HG03280 (cell line): ENCODE results near the gene NPW.

Source experiments
- ATAC-seq: cut with Tn5 transposase; IDR thresholded peaks from one replicate; pipeline ENCODE4 v1.9.1; 2021; ENCODE audit warnings: mild to moderate bottlenecking, moderate library complexity; ENCODE audit not compliant: unreplicated experiment

Gene NPW

DNA sequence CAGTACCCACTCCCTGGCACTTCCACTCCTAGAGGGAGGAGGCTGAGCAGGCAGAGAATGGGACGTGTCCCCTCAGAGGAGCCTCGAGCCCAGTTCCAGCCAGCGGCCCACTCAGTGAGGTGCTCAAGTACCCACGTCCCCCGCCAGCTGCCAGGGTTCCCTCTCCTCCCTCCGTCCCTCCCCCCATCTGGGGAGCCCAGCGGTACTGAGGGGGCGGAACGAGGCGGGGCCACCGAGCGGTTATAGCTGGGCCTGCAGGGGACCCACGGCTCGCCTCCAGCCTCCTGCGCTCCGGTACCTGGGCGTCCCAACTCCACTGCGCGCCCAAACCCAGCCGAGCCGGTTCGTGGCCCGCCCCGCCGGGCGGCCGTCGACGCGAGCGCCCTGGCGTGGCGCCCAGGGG is at the start of gene NPW:
NPW (plus strand) TSS at position 268 of the 403 bp plus-strand sequence.
- no peak for ATAC-seq

DNA sequence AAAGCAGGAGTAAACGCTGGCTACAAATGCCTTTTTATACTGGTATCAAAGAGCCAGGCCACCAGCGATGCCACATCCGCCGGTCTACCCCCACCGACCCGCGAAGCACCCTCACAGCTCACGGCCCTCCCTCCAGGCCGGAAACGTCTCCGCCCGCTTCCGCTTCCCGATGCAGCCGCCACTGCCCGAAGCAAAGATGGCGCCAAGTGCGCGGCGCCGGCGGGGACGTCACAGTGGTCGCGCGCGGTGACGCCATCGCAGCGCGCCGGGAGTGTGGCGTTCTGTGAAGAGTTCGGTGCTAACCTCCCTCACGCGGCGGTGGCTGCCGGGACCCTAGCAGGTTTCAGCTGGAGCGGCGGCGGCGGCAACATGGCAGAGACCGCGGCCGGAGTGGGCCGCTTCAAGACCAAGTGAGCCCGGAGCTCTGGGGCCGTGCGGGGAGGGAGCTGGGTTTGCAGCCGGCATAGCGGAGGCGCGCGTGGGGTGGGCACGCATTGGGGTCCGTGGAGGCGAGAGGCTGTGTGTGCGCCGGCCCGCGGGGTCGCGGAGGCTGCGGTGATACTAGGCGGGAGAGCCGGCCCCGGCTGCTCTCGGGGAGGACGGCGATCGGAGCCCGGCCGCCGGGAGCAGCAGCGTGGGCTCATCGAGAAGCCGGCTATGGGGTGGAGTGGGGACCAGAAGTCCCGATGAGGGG is 47.6 kb upstream of the NPW start, which contains the start of gene TBL3:
TBL3 (plus strand) TSS at position 258 of the 694 bp plus-strand sequence; CDS start at position 370, 112 bp downstream.
- ATAC-seq = peak; percentile 86

DNA sequence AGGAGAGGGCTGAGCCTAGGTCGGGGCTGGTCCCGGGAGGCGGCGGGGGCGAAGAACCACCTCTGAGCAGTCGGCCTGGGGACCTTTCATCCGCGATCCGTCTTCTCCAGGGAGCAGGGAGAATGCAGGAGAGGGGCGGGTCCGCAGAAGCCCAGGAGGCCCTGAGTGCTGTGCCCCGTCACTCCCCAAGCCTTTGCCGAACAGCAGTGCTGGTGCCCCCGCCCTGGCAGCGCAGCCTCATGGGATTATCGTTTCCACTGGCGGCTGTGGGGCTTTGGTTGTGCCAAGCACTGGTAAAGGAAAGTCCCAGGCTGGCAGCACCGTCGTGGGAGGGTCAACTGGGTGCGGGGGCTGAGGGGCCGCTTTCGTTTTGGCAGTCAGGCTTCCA is 47.1 kb upstream of the NPW start:
- ATAC-seq = no peak

DNA sequence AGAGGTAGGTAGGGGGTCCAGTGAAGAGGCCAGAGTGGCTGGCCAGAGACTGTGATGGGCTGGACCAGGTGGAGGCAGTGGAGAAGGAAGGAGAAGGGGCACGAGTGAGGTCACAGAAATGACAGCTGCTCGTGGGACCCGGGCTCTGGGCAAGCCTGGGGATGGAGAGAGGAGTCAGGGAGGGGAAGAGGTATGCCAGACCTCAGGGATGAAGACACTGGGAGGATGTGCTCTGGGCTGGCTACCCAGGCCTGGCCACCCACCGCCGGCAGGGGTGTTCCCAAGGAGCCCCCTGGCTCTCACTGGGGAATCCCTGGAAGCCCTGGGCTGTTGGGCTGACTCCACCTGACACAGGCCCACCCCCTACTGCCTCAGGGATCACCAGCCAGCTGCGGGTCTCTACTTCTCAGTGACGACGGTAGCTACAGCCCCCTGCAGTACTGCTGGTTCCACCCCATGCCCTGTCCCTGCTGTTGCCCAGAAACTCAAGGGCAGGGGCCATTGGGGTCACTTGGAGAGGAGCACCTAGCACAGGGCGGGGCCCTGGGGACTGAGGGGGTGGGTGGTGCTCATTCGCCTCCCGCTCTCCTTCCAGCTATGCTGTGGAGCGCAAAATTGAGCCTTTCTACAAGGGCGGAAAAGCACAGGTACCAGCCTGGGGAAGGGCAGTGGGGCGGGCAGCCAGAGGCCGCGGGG is 46.0 kb upstream of the NPW start:
- ATAC-seq = no peak

DNA sequence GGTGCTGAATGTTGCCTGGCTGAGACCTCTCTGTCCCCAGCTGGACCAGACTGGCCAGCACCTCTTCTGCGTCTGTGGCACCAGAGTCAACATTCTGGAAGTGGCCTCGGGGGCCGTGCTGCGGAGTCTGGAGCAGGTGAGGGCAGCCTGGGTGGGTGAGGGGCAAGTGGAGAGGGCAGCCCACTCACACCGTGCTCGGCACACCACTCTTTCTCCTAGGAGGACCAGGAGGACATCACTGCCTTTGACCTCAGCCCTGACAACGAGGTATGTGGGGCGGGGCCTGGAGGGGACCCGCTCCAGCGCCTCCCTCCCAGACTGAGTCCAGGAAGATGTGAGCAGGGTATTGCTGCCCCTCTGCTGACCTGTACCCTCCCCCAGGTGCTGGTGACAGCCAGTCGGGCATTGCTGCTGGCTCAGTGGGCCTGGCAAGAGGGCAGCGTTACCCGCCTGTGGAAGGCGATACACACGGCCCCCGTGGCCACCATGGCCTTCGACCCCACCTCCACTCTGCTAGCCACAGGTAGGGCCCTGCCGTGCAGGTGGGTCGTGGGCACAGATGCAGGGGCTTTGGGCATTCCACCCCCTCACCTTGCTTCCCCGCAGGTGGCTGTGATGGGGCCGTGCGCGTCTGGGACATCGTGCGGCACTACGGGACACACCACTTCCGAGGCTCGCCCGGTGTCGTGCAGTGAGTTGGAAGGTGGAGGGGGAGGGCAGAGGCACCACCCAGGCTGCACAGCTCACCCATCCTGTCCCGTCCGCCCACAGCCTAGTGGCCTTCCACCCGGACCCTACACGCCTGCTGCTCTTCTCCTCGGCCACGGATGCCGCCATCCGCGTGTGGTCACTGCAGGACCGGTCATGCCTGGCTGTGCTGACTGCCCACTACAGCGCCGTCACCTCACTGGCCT is 45.2 kb upstream of the NPW start:
- no peak for ATAC-seq

DNA sequence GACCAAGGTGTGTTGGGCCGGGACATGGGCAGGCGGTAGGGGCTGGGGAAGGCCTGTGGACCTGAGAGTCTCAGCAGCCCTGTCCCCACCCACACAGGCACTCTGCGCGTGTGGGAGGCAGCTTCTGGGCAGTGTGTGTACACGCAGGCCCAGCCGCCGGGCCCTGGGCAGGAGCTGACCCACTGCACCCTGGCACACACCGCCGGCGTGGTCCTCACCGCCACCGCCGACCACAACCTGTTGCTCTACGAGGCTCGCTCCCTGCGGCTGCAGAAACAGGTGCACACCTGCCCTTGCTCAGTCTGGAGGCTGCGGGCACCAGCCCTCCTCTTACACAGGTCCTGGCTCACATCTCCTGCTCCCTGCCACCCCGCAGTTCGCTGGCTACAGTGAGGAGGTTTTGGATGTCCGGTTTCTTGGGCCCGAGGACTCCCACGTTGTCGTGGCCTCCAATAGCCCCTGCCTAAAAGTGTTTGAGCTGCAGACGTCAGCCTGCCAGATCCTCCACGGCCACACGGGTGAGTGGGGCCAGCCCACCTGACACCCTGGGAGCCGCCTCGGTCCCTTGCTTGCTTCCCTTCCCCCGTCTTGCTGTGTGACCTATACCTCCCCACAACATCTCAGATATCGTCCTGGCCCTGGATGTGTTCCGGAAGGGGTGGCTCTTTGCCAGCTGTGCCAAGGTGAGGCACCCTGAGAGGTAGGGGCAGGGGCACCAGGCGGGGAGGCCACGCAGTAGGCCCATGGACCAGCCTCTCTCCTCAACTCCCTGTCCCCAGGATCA is 44.0 kb upstream of the NPW start:
- ATAC-seq = no peak

DNA sequence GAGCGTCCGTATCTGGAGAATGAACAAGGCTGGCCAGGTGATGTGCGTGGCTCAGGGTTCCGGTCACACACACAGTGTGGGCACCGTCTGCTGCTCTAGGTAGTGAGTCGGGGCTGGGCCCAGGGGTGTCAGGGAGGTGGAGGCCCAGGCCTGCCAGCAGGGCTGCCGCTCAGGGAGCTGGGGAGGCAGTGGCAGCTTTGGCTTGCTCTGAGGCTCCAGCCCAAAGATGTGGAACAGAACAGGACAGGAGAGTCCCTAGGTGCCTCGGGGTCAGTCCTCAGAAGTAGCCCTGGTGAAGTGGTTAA is 43.4 kb upstream of the NPW start:
- ATAC-seq = no peak

DNA sequence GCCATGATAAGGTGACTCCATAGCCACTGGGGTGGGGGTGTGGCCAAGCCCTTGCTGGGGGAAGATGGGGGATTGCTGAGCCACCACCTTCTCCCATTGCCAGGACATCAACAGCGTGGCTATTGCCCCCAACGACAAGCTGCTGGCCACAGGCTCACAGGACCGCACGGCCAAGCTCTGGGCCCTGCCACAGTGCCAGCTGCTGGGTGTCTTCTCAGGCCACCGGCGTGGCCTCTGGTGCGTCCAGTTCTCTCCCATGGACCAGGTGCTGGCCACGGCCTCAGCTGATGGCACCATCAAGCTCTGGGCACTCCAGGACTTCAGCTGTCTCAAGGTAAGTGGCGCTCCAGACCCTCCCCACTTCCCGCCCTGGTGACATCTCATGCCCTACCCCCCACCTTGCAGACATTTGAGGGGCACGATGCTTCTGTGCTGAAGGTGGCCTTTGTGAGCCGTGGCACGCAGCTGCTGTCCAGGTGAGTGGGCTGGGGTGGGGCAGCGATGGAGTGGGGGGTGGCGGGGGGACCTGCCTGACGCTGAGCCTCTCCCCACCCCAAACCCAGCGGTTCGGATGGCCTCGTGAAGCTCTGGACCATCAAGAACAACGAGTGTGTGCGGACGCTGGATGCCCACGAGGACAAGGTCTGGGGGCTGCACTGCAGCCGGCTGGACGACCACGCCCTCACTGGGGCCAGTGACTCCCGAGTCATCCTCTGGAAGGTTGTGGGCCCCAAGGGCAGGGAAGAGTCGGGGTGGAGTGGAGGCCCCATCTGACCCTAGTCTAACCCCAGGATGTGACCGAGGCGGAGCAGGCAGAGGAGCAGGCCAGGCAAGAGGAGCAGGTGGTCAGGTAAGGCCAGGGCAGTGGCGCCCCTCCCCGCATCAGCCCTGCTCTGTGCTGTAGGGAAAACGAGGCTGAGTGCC is 42.4 kb upstream of the NPW start:
- no peak for ATAC-seq

DNA sequence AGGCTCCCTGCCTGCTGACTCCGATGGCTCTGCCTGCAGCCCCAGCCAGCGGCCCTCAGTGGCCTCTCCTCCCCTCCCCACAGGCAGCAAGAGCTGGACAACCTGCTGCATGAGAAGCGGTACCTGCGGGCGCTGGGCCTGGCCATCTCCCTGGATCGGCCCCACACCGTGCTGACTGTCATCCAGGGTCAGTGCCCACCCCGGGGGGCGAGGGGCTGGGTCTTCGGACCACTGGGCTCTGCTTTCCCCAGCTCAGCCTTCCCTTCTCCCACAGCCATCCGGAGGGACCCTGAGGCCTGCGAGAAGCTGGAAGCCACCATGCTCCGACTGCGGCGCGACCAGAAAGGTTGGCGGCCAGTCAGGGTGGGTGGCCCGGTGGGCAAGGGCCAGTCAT is 41.7 kb upstream of the NPW start:
- no peak for ATAC-seq

DNA sequence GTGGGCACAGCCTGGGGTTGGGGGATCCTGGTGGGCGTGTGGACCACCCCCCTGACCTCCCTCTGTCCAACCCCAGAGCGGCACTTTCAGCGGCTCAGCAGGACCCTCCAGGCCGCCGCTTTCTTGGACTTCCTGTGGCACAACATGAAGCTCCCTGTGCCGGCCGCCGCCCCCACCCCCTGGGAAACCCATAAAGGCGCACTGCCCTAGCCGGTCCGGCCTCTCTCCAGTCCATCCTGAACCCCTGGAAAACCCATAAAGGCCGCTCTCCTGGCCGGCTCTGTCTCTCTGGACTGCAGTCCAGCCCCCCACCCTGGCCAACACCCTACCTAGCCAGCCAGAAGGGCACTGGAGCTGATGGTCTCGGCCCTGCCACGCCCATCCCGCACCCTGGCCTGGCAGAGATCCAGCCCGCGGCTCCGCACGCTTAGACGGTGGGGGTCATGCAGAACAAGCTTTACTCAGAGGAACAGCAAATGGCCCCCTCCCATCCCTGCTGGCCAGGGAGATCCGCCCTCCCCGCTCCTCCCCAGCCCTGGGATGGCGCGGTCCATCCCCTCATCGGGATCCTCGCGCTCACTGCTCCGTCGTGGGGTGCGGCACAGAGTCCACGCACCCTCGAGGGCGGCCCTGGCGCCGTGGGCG is 41.0 kb upstream of the NPW start:
- ATAC-seq = no peak

DNA sequence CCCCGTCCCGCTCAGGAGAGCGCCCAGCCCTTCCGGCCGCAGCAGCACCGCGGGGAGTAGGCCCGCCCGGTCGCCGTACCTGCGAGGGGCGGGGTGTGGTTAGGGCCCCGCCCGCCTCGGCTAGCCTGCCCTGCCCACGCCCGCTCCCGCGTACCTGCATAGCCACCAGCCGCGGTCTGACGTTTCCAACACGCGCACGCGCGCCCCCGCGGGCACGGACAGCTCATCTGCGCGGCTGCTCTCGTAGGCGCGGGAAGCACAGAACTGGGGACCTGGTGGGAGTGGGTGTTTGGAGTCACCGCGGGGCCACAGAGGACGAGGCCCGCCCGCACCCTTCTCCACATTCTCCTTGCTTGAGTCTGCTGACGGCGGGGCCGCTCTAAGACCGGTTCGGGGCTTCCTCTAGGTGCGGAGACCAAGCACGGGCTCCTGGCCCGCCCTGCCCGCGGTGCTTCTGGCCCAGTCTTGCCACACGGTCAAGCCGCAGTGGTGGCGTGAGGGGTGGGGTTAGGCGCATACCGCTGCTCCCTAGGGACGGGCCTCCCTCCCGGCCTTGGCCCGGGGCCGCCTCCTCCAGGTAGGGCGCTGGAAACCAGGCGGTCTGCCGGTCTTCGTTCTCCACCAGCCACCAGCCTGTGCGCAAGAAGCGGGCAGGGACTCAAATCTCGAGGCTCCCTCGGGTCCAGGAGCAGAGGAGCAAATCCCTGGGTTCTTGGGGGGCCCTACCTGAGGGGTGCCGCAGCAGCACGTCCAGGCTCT is 40.1 kb upstream of the NPW start:
- no peak for ATAC-seq

DNA sequence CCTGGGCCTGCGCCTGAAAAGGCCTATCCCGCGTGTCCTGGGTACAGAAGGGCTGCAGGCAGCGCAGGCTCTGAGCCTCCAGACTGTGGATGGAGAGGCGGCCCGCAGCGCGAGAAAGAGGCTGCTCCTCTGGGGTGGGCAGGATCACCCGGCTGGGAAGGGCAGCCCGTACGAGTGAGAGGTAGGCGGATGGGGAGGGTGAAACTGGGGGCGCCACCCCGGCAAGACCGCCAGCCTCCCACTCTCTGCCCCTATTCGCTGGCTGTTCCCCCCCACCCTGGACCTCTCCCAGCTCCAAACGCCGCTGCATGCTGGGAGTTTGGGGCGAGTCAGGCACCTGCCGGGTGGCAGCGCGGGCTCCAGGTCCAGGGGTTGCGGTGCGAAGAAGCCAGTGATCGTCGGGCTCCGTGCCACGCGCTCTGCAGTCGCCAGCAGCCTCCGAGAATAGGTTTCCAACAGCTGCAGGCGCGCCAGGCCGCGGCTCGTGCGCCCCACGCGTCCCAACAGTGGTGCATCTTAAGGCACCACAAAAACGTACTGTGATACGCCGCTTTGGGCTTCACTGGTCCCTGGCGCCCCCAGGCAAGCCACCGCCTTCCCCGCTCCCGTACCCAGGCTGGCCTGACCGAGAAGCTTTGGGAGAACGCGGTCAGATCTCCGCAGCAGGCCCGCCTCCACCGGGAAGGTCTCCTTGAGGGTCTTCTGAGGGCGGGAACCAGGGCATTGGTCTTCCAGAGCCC is 39.4 kb upstream of the NPW start:
- no peak for ATAC-seq

DNA sequence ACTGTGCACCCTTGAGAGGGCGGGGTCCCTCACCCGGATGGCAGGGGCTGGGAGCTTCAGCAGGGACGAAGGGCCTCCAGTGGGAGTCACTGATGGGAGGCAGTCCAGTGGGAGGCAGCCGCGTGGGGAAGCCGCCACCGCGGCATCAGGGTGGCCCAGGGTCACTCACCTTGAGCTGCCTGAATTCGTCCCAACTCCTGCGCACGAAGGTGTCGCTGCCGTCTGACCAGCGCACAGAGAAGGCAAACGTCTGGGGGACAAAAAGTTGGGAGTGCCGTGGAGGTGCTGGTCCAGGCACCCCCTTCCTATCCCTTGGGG is 38.9 kb upstream of the NPW start:
- no peak for ATAC-seq

DNA sequence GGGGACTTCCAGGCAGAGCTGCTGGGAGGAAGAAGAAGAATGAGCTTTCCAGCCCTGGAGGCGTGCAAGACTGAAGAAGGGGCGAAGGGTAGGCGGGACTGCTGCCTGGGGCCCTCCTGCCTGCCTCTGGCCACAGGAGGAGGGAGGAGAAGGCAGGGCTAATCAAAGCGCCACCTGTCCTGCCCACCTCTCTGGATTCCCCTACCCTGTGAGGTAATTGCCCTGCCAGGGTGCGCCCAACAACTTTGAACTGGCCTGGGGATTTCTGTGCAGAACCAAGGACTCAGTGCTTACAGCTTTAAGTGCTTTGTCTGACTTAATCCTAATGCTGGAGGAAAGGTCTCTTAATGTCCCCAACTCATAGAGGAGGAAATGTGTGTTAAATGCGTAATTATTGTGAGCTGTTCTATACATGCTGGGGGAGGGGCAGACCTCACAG is 38.2 kb upstream of the NPW start, which contains the start of gene NOXO1:
NOXO1 (minus strand) TSS at position 72 of the 439 bp plus-strand sequence. CDS start 290 bp downstream, outside the sequence.
- ATAC-seq = no peak

DNA sequence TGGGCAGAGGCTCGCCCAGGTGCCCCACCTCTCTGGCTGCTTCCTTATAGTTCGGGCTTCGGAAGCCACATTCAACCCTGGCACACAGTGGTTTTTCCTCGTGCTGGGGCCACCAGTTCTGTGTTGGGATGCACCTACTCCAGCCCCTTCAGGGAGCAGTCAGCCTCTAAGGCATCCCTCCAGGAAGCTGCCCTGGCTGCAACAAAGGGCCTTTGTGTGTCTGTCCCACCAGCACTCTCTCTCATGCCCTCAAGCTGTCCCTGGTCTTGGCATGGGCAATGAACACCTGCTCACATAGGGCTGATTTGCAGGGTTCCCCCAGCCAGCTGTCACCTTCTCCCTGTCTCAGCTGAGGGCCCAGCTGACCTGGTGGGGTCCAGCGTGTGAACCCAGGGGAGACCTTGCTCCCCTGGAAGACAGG is 37.6 kb upstream of the NPW start:
- no peak for ATAC-seq

DNA sequence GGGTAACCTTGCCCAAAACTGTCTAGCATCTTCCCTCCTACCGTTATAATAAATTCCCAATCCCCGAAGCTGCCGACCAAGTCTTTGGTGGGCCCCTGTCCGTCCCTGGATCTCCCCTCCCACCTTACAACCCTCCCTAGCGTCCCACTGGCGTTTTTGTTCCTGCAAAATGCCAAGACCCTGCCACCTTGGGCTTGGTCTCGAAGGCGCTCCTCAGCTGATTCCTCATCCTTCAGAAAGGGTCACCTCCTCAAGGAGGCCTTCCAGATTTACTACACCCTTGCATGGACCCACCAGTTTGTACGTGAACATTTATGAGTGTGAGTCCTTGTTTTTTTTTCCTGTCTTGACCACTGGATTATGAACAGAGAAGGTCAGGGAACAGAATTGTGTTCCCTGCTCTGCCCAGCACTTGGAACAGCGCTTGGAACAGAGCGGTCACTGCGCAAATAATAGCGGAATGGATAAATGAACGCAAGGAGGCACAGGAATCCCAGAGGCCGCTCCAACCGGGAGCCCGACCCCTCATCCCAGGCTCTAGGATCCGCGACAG is 36.5 kb upstream of the NPW start:
- no peak for ATAC-seq

DNA sequence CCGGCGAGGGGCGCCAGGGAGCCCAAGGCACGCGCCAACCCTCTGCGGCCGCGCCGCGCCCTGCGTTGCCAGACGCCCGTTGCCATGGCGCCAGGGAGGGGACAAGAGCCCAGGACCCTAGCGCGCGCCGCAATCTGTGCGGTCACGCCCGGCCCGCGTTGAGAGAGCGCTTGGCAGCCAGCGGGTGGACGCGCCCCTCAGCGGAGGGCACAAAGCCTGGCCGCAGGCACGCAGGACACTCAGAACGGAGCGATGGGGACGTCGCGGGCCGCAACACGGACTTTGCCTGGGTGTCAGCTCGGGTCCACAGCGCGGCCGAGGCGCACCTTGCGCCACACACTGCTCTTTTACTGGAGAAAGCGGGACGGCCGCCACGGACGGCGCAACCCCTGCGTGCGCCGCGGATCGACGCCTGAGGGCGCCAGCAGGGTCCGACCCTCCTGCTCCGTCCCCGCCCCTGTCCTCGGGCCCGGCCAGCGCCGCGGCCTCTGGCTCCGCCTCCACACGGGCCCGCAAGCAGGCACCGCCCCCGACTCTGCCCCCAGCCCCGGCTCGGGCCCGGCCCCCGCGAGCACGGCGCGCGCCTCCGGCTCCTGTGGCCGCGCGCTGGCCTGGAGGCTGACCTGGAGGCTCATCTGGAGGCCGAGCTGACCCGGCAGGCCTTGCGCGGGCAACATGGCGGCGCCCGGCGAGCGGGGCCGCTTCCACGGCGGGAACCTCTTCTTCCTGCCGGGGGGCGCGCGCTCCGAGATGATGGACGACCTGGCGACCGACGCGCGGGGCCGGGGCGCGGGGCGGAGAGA is 35.8 kb upstream of the NPW start, which contains the start of gene GFER:
GFER (plus strand) TSS at position 650 of the 803 bp plus-strand sequence; CDS start at position 676, 26 bp downstream.
- ATAC-seq = peak; percentile 79
